Right hindlimb (tissue), 1 donor: ENCODE results near the gene SENP3.
"Not testable (repeated sequence)": the region's sequence is repeated elsewhere in the genome, so short reads cannot be mapped to it uniquely, and the experiment has no call there.

Source experiments
- DNase-seq: peaks from one replicate; pipeline ENCODE4 v3.0.0-alpha.2; 2018

Gene SENP3

DNA sequence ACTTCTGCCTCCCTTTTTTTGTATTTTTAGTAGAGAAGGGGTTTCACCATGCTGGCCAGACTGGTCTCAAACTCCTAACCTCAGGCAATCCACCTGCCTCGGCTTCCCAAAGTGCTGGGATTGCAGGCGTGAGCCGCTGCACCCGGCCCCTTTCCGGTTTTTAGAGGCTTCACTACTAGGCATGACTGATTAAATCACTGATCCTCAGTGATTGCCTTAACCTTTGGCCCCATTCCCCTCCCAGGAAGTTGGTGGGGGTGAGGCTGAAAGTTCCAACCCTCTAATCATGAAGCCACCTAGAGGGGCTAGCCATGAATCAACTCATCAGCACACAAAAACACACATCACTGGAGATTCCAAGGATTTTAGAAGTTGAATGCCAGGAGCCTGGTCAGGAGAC lies 35.8 kb downstream of the SENP3 start:
- not testable (repeated sequence) for DNase-seq

DNA sequence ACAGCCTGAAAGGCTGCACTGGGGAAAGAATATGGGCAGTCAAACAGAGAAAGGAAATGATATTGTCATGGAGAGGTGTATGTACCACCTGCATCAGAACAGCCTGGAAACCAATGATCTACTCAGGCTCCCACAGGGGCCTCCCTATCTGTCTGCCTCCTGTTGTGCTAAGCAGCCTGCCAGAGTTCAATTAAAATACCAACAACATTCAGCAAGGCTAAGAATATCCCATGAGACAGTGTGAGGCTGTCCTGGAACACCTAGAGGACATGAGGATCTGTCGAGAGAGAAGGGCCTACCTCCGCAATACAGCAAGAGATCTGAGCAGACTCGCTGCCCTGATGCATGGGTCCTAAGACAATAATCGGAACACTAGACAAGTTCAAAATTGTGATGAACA lies 44.6 kb downstream of the SENP3 start:
- DNase-seq, result no peak

DNA sequence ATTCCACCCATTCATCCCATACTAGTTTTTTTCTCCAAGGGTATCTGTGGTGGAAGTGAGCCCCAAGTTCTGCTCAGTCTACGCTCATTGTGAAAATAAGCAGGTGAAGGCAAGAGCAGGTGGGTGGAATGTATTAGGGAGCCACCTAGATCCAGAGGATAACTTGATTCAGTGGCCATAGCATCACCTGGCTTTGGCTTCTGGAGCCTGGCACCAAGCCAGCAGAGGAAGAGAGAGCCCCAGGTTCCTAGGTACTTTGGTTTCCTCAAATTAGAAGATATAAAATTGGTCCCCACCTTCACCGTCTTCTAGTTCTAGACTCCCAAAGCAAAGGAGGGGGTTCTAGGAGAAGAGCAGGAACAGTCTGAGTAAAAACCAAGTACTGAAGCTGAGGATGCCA lies 48.9 kb downstream of the SENP3 start:
- no peak for DNase-seq

- DNase-seq, result no peak
Measured at GRCh38 chr17:7611635-7612293, 50.0 kb downstream of the SENP3 start.

GRCh38 chr17:7612294-7612640 lies 50.5 kb downstream of the SENP3 start:
- DNase-seq, result no peak

DNA sequence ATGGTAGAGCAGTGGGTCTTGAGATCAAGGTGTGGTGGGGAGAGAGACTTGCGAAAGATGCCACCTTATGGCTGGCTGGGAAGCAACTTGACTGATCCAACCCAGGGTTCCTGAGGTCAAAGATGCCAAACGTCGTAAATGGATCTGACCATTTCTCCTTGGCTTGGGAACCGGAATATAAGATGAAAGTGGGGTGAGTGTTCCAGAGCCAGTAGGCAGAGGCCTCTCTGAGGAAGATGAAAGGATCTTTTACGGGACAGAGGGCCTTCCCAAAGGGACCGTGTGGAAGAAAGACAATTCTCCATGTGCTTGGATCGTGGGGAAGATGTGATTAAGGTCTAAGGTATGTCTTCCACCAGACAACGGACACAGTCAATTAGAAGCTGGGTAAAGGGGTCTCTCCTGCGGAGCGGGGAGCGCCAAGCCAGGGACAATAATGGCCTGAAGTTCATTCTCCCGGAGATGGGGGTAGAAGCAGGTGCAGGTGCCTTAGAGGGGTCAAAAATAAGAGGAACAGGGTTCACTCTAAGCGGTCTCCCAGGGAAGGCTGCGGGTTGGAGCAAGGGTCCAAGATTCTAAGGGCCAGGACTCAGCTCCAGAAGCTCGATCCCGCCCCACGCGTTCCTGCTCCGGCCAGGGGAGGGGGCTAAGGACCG lies 52.2 kb downstream of the SENP3 start:
- no peak for DNase-seq

GRCh38 chr17:7614425-7615264 lies 52.9 kb downstream of the SENP3 start, which contains the start of gene FXR2:
TSS of gene FXR2 (minus strand) at chr17:7614897. CDS start at chr17:7614532, 365 bp downstream.
- DNase-seq, result peak; percentile 100

- DNase-seq, result no peak
Measured at GRCh38 chr17:7615265-7615747, 53.6 kb downstream of the SENP3 start.

GRCh38 chr17:7618608-7619007 lies 56.9 kb downstream of the SENP3 start:
- no peak for DNase-seq

DNA sequence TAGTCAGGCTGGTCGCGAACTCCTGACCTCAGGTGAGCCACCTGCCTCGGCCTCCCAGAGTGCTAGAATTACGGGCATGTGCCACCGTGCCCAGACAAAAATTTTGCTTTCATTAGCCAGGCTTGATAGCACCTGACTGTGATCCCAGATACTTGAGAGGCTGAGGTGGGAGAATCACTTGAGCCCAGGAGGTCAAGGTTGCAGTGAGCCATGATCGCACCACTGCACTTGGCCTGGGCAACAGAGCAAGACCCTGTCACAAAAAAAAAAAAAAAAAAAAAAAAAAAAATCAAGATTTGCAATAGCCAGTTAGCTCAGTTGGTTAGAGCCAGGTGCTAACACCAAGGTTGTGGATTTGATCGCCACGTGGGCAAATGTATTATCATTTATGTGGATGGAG lies 59.1 kb downstream of the SENP3 start:
- no peak for DNase-seq
